Kidney (tissue), 14 donors: ENCODE results near the gene ZBED2. TPM values are rescaled to one million over a fixed set of nuclear protein-coding genes. Genes with fewer than 3 reads are reported as not detected.

Source experiments
- DNase-seq, 5 donors: peaks; one replicate each; pipeline ENCODE4 v3.0.0-alpha.2; 2013 to 2020
- FAIRE-seq: peaks from 2 replicates; lab custom pipeline; 2012; peaks lifted over from hg19 to GRCh38; lab: Jason Lieb, UNC
- H3K27ac ChIP-seq, 2 donors: one replicate each; pipeline ENCODE4 v1.7.0; 2013; ENCODE audit warnings: low read depth in 2 of 2, low read length in 2 of 2, inconsistent platforms in 1 of 2
- H3K27me3 ChIP-seq: one replicate; pipeline ENCODE4 v1.7.1; 2013; ENCODE audit warnings: low read length, inconsistent platforms; ENCODE audit not compliant: control insufficient read depth, insufficient read depth
- H3K36me3 ChIP-seq, 3 donors: one replicate each; pipeline versions ENCODE4 v1.7.0 to v1.7.1; 2013; ENCODE audit warnings: low read length in 3 of 3, control low read depth in 1 of 3, inconsistent platforms in 1 of 3; ENCODE audit not compliant: insufficient read depth in 3 of 3, control insufficient read depth in 2 of 3
- H3K4me1 ChIP-seq, 3 donors: one replicate each; pipeline versions ENCODE4 v1.7.0 to v1.7.1; 2013; ENCODE audit warnings: low read length in 3 of 3, inconsistent platforms in 1 of 3, low read depth in 1 of 3; ENCODE audit not compliant: control insufficient read depth in 2 of 3, insufficient read depth in 2 of 3
- H3K4me3 ChIP-seq, 3 donors: one replicate each; pipeline versions ENCODE4 v1.7.0 to v1.8.1; 2013; ENCODE audit warnings: low read length in 3 of 3, control low read depth in 1 of 3, inconsistent platforms in 1 of 3
- H3K9ac ChIP-seq, 3 donors: one replicate each; pipeline versions ENCODE4 v1.7.0 to v1.7.1; 2013; ENCODE audit warnings: low read length in 3 of 3, control low read depth in 1 of 3, inconsistent platforms in 1 of 3
- H3K9me3 ChIP-seq, 3 donors: one replicate each; pipeline versions ENCODE4 v1.7.0 to v1.7.1; 2013; ENCODE audit warnings: low read length in 3 of 3, control low read depth in 1 of 3, inconsistent platforms in 1 of 3; ENCODE audit not compliant: control insufficient read depth in 2 of 3, insufficient read depth in 1 of 3
- intact Hi-C: fragments of 100-400 bp; cut with DNase I; formaldehyde crosslinking; loops from one replicate; pipeline ENCODE4 v1.11.1; 2022
- polyA plus RNA-seq: library from polyadenylated mRNA; stranded (reverse); fragments of 350-450 nt; fragmentation: Illumina TruSeq; extraction: RNeasy Lipid Tissue Mini Kit (QIAGEN cat#74804); gene quantifications from one replicate; pipeline ENCODE4 v1.2.3, GENCODE V29; 2014; ENCODE audit warnings: low read depth, low replicate concordance; ENCODE audit not compliant: insufficient read depth
- total RNA-seq: library from RNA; stranded (reverse); fragmentation: NEBNext Ultra II Directional; extraction: Animal tissue kit (Norgen Biotek cat#: 25700); gene quantifications from one replicate; pipeline ENCODE4 v1.2.1, GENCODE V29; 2021
- TF ChIP-seq, protein P1 (sequence below): IDR thresholded peaks from 3 replicates; pipeline ENCODE4 v1.5.1; 2012; ENCODE audit warnings: mild to moderate bottlenecking, moderate library complexity, borderline replicate concordance; ENCODE audit not compliant: insufficient read depth; ENCODE audit errors: extremely low read depth
- donor health status: control.
- donor health status: control.
- donor health status: control.
- donor health status: control.
- donor health status: control.
- donor health status: DM: yes; HTN: yes; CAD: no.
- donor health status: Normal renal cell carcinoma (clear cell type).

The ZBED2 gene
- total and polyA plus RNA-seq, 2 donors from 2014 or later, result 0.54 to 0.66 TPM

DNA sequence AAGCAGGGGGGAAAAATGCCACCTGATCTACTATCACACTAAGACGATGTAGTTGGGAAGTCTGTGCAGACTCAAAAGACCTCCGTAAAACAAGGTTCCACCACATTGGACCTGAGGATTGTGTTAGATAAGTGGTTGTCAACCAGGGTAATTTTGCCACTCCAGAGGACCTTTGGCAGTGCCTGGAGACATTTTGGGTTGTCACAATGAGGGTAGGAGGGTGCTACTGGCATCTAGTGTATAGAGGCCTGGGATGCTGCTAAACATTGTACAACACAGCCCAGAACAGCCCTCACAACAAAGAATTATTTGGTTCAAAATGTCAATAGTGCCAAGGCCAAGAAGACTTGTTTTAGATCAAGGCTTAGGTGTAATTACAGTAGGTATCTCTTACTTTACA lies 14.6 kb upstream of the ZBED2 start:
- H3K4me3 ChIP-seq, result no peak overlapping the region
- H3K36me3 ChIP-seq, result no peaks in the 10 kb centered on the region
- H3K9me3 ChIP-seq, result no peaks in the 10 kb centered on the region
- H3K27me3 ChIP-seq, result no peaks in the 10 kb centered on the region
- FAIRE-seq (no peak), DNase-seq (no peak)
- H3K4me1 ChIP-seq, result no peaks in the 10 kb centered on the region
- no peak overlapping the region for H3K9ac ChIP-seq
- H3K27ac ChIP-seq, result no peak overlapping the region
- intact Hi-C loops, result no loop called here
- TF ChIP-seq, protein P1, sequence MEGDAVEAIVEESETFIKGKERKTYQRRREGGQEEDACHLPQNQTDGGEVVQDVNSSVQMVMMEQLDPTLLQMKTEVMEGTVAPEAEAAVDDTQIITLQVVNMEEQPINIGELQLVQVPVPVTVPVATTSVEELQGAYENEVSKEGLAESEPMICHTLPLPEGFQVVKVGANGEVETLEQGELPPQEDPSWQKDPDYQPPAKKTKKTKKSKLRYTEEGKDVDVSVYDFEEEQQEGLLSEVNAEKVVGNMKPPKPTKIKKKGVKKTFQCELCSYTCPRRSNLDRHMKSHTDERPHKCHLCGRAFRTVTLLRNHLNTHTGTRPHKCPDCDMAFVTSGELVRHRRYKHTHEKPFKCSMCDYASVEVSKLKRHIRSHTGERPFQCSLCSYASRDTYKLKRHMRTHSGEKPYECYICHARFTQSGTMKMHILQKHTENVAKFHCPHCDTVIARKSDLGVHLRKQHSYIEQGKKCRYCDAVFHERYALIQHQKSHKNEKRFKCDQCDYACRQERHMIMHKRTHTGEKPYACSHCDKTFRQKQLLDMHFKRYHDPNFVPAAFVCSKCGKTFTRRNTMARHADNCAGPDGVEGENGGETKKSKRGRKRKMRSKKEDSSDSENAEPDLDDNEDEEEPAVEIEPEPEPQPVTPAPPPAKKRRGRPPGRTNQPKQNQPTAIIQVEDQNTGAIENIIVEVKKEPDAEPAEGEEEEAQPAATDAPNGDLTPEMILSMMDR, result no peak

DNA sequence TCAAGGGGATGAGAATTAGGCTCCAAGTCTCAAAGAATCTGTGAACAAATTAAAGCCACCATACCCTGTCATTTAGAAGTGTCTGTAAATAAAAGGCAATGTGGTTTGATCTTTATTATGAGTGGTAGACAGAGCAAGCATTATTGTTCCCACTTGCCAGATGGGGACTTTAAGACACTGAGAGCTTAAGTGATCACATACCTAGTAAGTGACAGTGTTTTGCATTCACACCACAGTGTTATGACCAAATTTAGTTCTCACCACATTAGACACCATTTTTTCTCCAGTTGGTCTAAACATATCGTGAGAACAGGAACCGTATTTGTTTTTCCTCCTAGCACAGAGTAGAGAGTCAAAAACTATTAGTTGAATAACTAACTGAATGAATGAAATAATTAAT lies 13.2 kb upstream of the ZBED2 start:
- DNase-seq (no peak), FAIRE-seq (no peak)
- Histone ChIP-seq H3K4me1 (no peaks in the 10 kb centered on the region), H3K27me3 (no peaks in the 10 kb centered on the region), H3K4me3 (no peak overlapping the region), H3K27ac (no peak overlapping the region), H3K9ac (no peak overlapping the region), H3K9me3 (no peaks in the 10 kb centered on the region), H3K36me3 (no peaks in the 10 kb centered on the region)
- TF ChIP-seq, protein P1, result no peak
- intact Hi-C loops, result no loop called here

DNA sequence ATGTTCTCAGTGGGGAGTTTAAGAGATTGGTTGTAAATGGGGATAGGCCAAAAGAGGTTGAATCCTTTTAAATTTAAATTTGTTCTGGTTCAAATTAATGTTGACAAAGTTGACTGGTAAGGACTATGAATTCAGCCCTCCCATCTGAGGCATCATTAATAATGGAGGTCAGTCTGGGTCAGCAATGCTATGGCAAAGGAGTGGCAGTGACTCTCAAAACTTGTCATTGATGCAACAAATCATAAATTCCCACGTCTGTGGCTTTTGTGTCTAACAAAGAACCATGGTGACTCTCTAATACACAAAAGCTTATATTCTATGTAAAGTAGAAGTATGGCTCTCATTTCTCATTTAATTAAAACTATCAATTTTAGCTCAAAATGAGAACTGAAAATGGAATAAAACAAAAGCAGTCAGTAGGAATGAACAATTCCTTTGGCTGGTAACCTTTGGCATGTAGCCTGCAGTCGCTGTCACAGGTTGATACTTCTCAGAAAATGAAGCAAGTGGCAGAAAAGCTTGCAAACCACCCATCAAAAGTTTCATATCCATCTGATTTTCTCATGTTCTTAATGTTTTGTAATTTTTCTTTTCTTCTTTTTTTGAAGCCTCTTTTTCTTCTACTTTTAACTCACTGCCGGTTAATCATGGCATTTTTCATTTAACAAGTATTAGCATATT lies 12.2 kb upstream of the ZBED2 start:
- Histone ChIP-seq H3K4me3 (no peak overlapping the region), H3K36me3 (no peaks in the 10 kb centered on the region), H3K27me3 (no peaks in the 10 kb centered on the region), H3K4me1 (no peaks in the 10 kb centered on the region), H3K9me3 (no peaks in the 10 kb centered on the region), H3K9ac (no peak overlapping the region), H3K27ac (no peak overlapping the region)
- no peak for DNase-seq
- no peak for FAIRE-seq
- TF ChIP-seq, protein P1, result no peak
- intact Hi-C loops, result no loop called here

DNA sequence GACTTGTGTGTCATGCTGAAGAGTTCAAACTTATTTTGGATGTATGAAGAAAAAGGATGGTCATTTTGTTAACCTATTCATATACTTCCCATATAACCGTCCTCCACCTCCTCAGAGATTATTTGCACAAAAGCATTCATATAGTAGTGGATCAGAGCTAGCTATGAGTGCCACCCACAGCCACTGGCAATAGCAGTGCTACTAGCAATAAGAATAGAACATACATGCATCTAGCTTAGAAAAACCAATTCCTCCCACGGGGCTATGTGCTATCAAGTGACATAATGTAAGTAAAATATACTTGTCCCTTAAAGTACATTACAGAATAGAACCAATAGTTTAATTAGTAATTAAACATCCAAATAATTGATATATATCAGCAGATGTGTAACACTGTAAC lies 10.3 kb upstream of the ZBED2 start:
- TF ChIP-seq, protein P1, result no peak
- H3K27me3 ChIP-seq, result no peaks in the 10 kb centered on the region

More for the DNA sequence above, 10.3 kb upstream of the ZBED2 start:
- Histone ChIP-seq H3K27ac (no peak overlapping the region), H3K4me1 (no peaks in the 10 kb centered on the region), H3K9ac (no peak overlapping the region), H3K36me3 (no peaks in the 10 kb centered on the region), H3K9me3 (no peaks in the 10 kb centered on the region), H3K4me3 (no peak overlapping the region)
- no peak for FAIRE-seq
- intact Hi-C loops, result no loop called here
- DNase-seq, result no peak
